AG04450 (cell line): ENCODE data around the gene MRPS10. TPM values are rescaled to one million over a fixed set of nuclear protein-coding genes. Genes with fewer than 3 reads are reported as not detected.
"Not testable (repeated sequence)": the region's sequence is repeated elsewhere in the genome, so short reads cannot be mapped to it uniquely, and the experiment has no call there.

ENCODE experiments used
- CTCF ChIA-PET: fragments of 300-600, 350-600 bp; formaldehyde crosslinking; extraction: SDS; loops from one replicate; lab custom pipeline; 2022; ENCODE audit warnings: antibody characterized with exemption, inconsistent platforms; lab: Charles Lee
- POLR2A ChIA-PET: fragments of 350-600 bp; formaldehyde crosslinking; extraction: SDS; loops from one replicate; lab custom pipeline; 2021; ENCODE audit warnings: antibody characterized with exemption, inconsistent platforms; lab: Yijun Ruan, JAX
- DNase-seq: peaks from one replicate; pipeline ENCODE4 v3.0.0-alpha.2; 2011; ENCODE audit warnings: low read depth, low spot score
- H3K27ac ChIP-seq: one replicate; pipeline ENCODE4 v1.5.1; 2012; ENCODE audit warnings: low read depth, low read length, control low read depth
- H3K27me3 ChIP-seq: one replicate; pipeline ENCODE4 v1.6.0; 2012; ENCODE audit warnings: low read length; ENCODE audit not compliant: control insufficient read depth, insufficient read depth
- H3K4me3 ChIP-seq: 2 replicates; pipeline ENCODE4 v1.5.1; 2011; ENCODE audit warnings: mild to moderate bottlenecking, low read depth, low read length, control low read depth
- H3K9me3 ChIP-seq: 2 replicates; pipeline ENCODE4 v1.5.1; 2012; ENCODE audit warnings: low read length; ENCODE audit not compliant: control insufficient read depth, insufficient read depth
- CTCF ChIP-seq: IDR thresholded peaks from 2 replicates; pipeline ENCODE4 v1.5.1; 2011; ENCODE audit warnings: low read depth, low read length, control low read depth, inconsistent platforms
- polyA plus RNA-seq: library from polyadenylated mRNA; depleted of rRNA; stranded (reverse); fragments of >200 nt; gene quantifications from 2 replicates; pipeline ENCODE4 v1.2.3, GENCODE V29; 2011

MRPS10 gene
- polyA plus RNA-seq, 1 experiment, result 63.2 TPM

- ChIA-PET POLR2A (no interaction called here), CTCF (interaction anchor here (2.8 kb wide), 1 partner anchor 326 kb away, joined by 16 read pairs; no protein-coding TSS in a partner anchor)
- no peaks in the 10 kb centered on the region for H3K9me3 ChIP-seq
- no peak overlapping the region for H3K4me3 ChIP-seq
- no peak for TF ChIP-seq CTCF
- no peaks in the 10 kb centered on the region for H3K27me3 ChIP-seq
- DNase-seq, result no peak
- no peak overlapping the region for H3K27ac ChIP-seq
Measured at GRCh38 chr6:42221546-42221945, 3.9 kb upstream of the MRPS10 start.

GRCh38 chr6:42220807-42221206, 3.1 kb upstream of the MRPS10 start:
- DNase-seq, result no peak

DNA sequence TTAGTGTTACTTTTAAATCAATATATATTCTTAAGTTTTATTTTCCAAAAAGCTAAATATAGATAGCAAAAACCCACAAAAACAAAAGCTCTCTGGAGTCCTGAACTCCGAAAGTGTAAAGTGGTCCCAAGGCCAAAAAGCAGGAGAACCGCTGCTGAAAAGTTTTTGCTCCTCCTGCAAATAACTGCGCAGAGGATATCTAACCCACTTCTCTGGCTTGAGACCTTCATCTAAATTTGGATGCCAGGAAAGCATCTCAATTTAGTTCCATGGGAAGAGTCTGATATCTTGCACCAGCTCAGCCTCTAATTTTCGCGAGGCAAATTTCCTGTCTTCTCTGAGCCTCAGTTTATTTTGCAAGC, 523 bp downstream of the MRPS10 start:
- ChIA-PET POLR2A (interaction anchor here (0.6 kb wide), 2 partner anchors 27 to 347 kb away, joined by 3 to 6 read pairs; no protein-coding TSS in a partner anchor), CTCF (interaction anchor here (0.6 to 6.6 kb wide), 7 partner anchors 15 to 352 kb away, joined by 3 to 172 read pairs (median 3); no protein-coding TSS in a partner anchor)
- Histone ChIP-seq H3K27me3 (no peaks in the 10 kb centered on the region), H3K4me3 (peak overlapping the region; percentile 95), H3K27ac (no peak overlapping the region), H3K9me3 (no peaks in the 10 kb centered on the region)
- DNase-seq, result no peak
- no peak for TF ChIP-seq CTCF

More at GRCh38 chr6:42220807-42221206, 3.1 kb upstream of the MRPS10 start:
- H3K9me3 ChIP-seq, result no peaks in the 10 kb centered on the region
- no peak for TF ChIP-seq CTCF
- H3K27ac ChIP-seq, result no peak overlapping the region
- H3K27me3 ChIP-seq, result no peaks in the 10 kb centered on the region
- ChIA-PET CTCF (interaction anchor here (2.8 kb wide), 1 partner anchor 327 kb away, joined by 16 read pairs; no protein-coding TSS in a partner anchor), POLR2A (no interaction called here)
- no peak overlapping the region for H3K4me3 ChIP-seq

DNA sequence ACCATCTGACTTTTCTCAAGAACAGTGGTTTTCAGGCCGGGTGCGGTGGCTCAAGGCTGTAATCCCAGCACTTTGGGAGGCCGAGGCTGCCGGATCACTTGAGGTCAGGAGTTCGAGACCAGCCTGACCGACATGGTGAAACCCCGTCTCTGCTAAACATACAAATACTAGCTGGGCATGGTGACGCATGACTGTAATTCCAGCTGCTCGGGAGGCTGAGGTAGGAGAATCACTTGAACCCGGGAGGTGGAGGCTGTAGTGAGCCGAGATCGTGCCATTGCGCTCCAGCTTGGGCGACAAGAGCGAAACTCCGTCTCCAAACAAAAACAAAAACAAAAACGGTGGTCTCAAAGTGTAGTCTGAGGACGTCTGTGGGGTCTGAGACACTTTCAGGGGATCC, 1.2 kb downstream of the MRPS10 start:
- POLR2A ChIA-PET, H3K27ac ChIP-seq, H3K9me3 ChIP-seq, H3K27me3 ChIP-seq, DNase-seq: not testable (repeated sequence)
- peak overlapping the region; percentile 95 for H3K4me3 ChIP-seq
- CTCF ChIA-PET, result interaction anchor here (0.6 to 6.6 kb wide), 8 partner anchors 14 to 353 kb away, joined by 3 to 172 read pairs (median 3); no protein-coding TSS in a partner anchor

- Histone ChIP-seq H3K27me3 (no peaks in the 10 kb centered on the region), H3K27ac (no peak overlapping the region), H3K4me3 (no peak overlapping the region), H3K9me3 (no peaks in the 10 kb centered on the region)
- POLR2A ChIA-PET, result no interaction called here
- TF ChIP-seq CTCF, result no peak
- CTCF ChIA-PET, result interaction anchor here (1.9 to 6.6 kb wide), 3 partner anchors 133 to 335 kb away, joined by 12 to 172 read pairs (median 99); no protein-coding TSS in a partner anchor
- no peak for DNase-seq
Measured at GRCh38 chr6:42212442-42212841, 5.2 kb downstream of the MRPS10 start.
